ENCODE measurements around the gene FGD2. TPM values are rescaled to one million over a fixed set of nuclear protein-coding genes. Genes with fewer than 3 reads are reported as not detected.

FGD2 gene
- total and polyA plus RNA-seq, 10 donors, result 63.4 to 426 (median 270) TPM

DNA sequence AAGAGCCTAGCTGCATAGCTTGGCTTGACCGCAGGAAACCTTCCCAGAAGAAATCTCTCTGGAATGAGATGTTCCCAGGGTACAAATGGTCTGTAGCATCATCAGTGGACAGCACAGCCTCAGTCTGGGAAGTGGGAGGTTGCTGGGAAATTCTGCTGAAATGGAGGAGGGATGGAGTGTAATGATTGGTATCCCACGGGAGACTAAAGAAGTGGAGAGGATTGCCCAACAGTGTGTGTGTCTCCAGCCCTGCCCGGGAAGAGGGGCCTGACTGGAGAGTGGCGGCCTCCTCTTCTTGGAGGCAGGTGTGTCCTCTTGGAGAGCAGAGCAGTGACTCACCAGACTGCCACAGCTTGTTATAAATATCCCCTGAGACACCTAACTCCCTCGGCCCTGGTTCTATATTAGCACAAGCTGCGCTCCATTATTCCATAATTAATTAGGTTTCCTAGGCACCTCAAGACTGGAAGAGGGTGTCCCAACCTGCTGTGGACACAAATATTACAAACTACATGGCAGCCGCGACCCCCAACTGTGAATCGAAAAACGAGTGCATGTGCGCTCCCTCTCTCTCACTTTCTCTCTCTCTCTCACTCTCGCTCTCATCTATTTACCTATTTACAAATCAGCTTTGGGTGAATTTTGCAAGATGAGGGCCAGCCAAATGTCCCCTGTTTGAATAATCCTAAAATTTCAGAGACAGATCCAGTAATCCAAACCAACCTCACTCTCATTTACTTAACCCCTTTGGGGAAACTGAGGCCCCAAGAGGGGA, 68.8 kb downstream of the FGD2 start:
- no peak for DNase-seq

DNA sequence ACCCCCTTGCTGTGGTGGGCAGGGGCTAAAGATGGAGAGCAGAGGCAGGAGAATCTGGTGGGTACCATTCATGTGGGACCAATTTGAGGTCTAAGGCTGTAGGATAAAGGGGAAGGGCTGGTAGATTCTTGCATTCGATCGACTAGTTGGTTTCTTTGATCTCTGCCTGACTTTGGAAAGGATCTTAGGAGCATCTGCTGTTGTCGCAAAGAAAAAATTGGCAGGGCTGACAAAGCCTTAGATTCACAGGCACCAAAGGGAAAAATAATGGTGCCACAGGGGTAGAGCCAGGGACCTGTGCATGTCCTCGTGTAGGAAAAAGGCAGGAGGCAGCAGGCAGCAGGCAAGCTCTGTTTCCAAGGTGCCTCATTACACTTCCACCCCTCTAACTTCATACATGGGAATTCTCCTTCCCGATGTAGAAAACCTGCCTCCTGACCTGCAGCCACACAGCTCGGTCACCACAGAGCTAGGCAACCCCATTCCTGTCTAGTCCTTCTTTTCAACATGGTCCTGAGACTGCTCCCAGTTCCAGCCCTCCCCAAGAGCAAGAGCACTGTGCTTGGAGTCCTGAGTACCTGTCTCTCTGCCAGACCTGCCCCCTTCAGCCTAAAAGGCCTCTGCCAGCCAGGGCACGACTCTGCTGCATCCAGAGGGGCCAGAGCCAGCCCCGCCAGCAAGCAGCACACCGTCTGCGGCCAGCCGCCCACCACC, 71.9 kb downstream of the FGD2 start:
- no peaks in the 10 kb centered on the region for H3K27me3 ChIP-seq (replicated peaks in 1 of 7)
- WGBS, 5 donors, result 79 to 88% (median 85%) methylated on average over 6 to 11 of the region's 11 CpGs
- TF ChIP-seq POLR2AphosphoS5 (IDR thresholded peaks at IDR 0.05), result no peak
- no peaks in the 10 kb centered on the region for H3K36me3 ChIP-seq
- intact Hi-C loops (cut with DNase I; ENCODE audit: low total_unique reads), result no loop called here
- H3K4me3 ChIP-seq, result no peak overlapping the region
- H3K27ac ChIP-seq, result peak overlapping the region in 3 of 8 donors; percentile 21 to 52 (median 43)
- peaks cover 0 to 28% (median 13%) of the 10 kb centered on the region in 6 donors for H3K4me1 ChIP-seq
- peaks cover 0 to 5% (median 0%) of the 10 kb centered on the region in 8 donors for H3K9me3 ChIP-seq
- no peak for DNase-seq

More for the DNA sequence above, 68.8 kb downstream of the FGD2 start:
- H3K4me3 ChIP-seq, result no peak overlapping the region
- TF ChIP-seq, protein P1, sequence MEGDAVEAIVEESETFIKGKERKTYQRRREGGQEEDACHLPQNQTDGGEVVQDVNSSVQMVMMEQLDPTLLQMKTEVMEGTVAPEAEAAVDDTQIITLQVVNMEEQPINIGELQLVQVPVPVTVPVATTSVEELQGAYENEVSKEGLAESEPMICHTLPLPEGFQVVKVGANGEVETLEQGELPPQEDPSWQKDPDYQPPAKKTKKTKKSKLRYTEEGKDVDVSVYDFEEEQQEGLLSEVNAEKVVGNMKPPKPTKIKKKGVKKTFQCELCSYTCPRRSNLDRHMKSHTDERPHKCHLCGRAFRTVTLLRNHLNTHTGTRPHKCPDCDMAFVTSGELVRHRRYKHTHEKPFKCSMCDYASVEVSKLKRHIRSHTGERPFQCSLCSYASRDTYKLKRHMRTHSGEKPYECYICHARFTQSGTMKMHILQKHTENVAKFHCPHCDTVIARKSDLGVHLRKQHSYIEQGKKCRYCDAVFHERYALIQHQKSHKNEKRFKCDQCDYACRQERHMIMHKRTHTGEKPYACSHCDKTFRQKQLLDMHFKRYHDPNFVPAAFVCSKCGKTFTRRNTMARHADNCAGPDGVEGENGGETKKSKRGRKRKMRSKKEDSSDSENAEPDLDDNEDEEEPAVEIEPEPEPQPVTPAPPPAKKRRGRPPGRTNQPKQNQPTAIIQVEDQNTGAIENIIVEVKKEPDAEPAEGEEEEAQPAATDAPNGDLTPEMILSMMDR (IDR thresholded peaks at IDR 0.05 in 8 of 11, conservative IDR thresholded peaks at IDR 0.05 in 3 of 11), result no peak
- TF ChIP-seq POLR2AphosphoS5 (IDR thresholded peaks at IDR 0.05) (no peak), POLR2A (IDR thresholded peaks at IDR 0.05) (no peak)
- 88 to 96% (median 89%) methylated on average over 12 of the region's 12 CpGs for WGBS, 5 donors
- H3K27me3 ChIP-seq (replicated peaks in 1 of 7), result no peaks in the 10 kb centered on the region
- peaks cover 0 to 39% (median 28%) of the 10 kb centered on the region in 6 donors for H3K4me1 ChIP-seq
- H3K27ac ChIP-seq, result no peak overlapping the region
- peaks cover 0 to 5% (median 0%) of the 10 kb centered on the region in 8 donors for H3K9me3 ChIP-seq
- H3K36me3 ChIP-seq, result no peaks in the 10 kb centered on the region
- intact Hi-C loops (cut with DNase I; ENCODE audit: low total_unique reads), result no loop called here

DNA sequence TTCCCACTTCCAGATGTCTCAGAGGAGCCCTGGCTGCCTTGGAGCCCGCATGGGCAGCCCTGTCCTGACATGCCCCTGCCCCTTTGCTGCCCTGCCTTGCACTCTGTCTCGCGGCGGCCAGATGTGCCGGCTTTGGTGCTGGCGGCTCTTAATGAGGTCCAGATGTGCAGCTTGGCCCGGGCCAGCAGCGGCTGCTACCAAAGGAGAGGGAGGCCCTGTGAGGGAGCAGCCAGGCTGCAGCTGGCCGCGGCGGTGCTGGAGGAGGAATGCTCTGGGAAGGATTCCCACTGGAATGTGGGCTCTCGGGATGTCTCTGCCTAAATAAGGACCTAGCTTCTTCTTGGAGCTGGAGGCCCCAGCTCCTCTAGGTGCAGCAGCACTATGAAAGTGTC, 72.4 kb downstream of the FGD2 start:
- intact Hi-C loops (cut with DNase I; ENCODE audit: low total_unique reads), result no loop called here
- WGBS, 5 donors, result 69 to 83% (median 78%) methylated on average over 8 to 12 of the region's 12 CpGs
- Histone ChIP-seq H3K27ac (peak overlapping the region in 3 of 8 donors; percentile 21 to 52 (median 43)), H3K27me3 (replicated peaks in 1 of 7) (no peaks in the 10 kb centered on the region), H3K9me3 (peaks cover 0 to 5% (median 0%) of the 10 kb centered on the region in 8 donors), H3K4me1 (peaks cover 0 to 28% (median 12%) of the 10 kb centered on the region in 6 donors), H3K36me3 (no peaks in the 10 kb centered on the region), H3K4me3 (no peak overlapping the region)
- DNase-seq, result no peak
- TF ChIP-seq POLR2A (IDR thresholded peaks at IDR 0.05), result no peak
- peak; percentile 69 to 87 (median 80) for TF ChIP-seq POLR2AphosphoS5 (IDR thresholded peaks at IDR 0.05)

Other genes starting within 250 kb of the FGD2 start
- 10 to 100 TPM; 18.1 to 33.4 (median 23.4) TPM for gene CPNE5, start 166.2 kb upstream of the FGD2 start, total RNA-seq
- 10 to 100 TPM in 2 of 3 donors, 1 to 10 TPM in 1; 9.5 to 15.6 (median 11.9) TPM for gene CPNE5, start 166.2 kb upstream of the FGD2 start, polyA plus RNA-seq
- gene PPIL1, start 130.9 kb upstream of the FGD2 start, total RNA-seq, result 10 to 100 TPM in 6 of 7 donors, 1 to 10 TPM in 1; 8.7 to 16.4 (median 13.3) TPM
- gene PPIL1, start 130.9 kb upstream of the FGD2 start, polyA plus RNA-seq, result 10 to 100 TPM; 10.2 to 26.4 (median 17.0) TPM
- gene C6orf89, start 119.7 kb upstream of the FGD2 start, total RNA-seq, result 10 to 100 TPM; 31.5 to 49.8 (median 37.9) TPM
- 10 to 100 TPM in 1 of 3 donors, 1 to 10 TPM in 2; 5.7 to 13.9 (median 6.6) TPM for gene C6orf89, start 119.7 kb upstream of the FGD2 start, polyA plus RNA-seq
- gene PI16, start 50.9 kb upstream of the FGD2 start, total RNA-seq, result 1 to 10 TPM in 5 of 7 donors, under 1 TPM in 1, not detected in 1; 0.94 to 2.1 (median 1.6) TPM
- 1 to 10 TPM; 1.6 to 7.3 (median 2.0) TPM for gene PI16, start 50.9 kb upstream of the FGD2 start, polyA plus RNA-seq
- 100 to 1,000 TPM; 135 to 191 (median 162) TPM for gene MTCH1, start 19.5 kb upstream of the FGD2 start, total RNA-seq
- 100 to 1,000 TPM in 2 of 3 donors, 10 to 100 TPM in 1; 87.3 to 144 (median 134) TPM for gene MTCH1, start 19.5 kb upstream of the FGD2 start, polyA plus RNA-seq
- gene PIM1, start 164.5 kb downstream of the FGD2 start, total RNA-seq, result 100 to 1,000 TPM in 3 of 7 donors, 10 to 100 TPM in 4; 34.8 to 176 (median 91.5) TPM
- gene PIM1, start 164.5 kb downstream of the FGD2 start, polyA plus RNA-seq, result 10 to 100 TPM; 22.1 to 37.3 (median 22.3) TPM